ENCODE results near the gene CADPS2. TPM values are rescaled to one million over a fixed set of nuclear protein-coding genes. Genes with fewer than 3 reads are reported as not detected.

Gene CADPS2
- total RNA-seq, 1 experiment from 2014 or later = 7.4 TPM

GRCh38 chr7:122829962-122830361 is 56.3 kb downstream of the CADPS2 start:
- no peak overlapping the region for H3K4me3 Mint-ChIP-seq (ENCODE audit: unreplicated experiment)
- no peaks in the 10 kb centered on the region for H3K27me3 Mint-ChIP-seq (ENCODE audit: insufficient read depth, unreplicated experiment)
- H3K4me1 Mint-ChIP-seq (ENCODE audit: insufficient read depth, unreplicated experiment) = no peaks in the 10 kb centered on the region
- H3K9me3 Mint-ChIP-seq (ENCODE audit: unreplicated experiment) = no peaks in the 10 kb centered on the region
- no peak for TF ChIP-seq CTCF (IDR thresholded peaks at IDR 0.05; ENCODE audit: unreplicated experiment)
- ChIA-PET CTCF (no interaction called here), POLR2A (no interaction called here)
- intact Hi-C loops (cut with micrococcal nuclease) = no loop called here
- DNase-seq (ENCODE audit: unreplicated experiment) = no peak
- H3K36me3 Mint-ChIP-seq (ENCODE audit: insufficient read depth, unreplicated experiment) = no peaks in the 10 kb centered on the region
- no TSS peak for BruUV-seq (replicated peaks)
- no peak overlapping the region for H3K27ac Mint-ChIP-seq (ENCODE audit: low read depth, unreplicated experiment)

- Mint-ChIP-seq H3K27me3 (ENCODE audit: insufficient read depth, unreplicated experiment) (no peaks in the 10 kb centered on the region), H3K9me3 (ENCODE audit: unreplicated experiment) (no peaks in the 10 kb centered on the region), H3K27ac (ENCODE audit: low read depth, unreplicated experiment) (no peak overlapping the region), H3K4me1 (ENCODE audit: insufficient read depth, unreplicated experiment) (no peaks in the 10 kb centered on the region), H3K36me3 (ENCODE audit: insufficient read depth, unreplicated experiment) (no peaks in the 10 kb centered on the region), H3K4me3 (ENCODE audit: unreplicated experiment) (no peak overlapping the region)
- intact Hi-C loops (cut with micrococcal nuclease) = no loop called here
- DNase-seq (ENCODE audit: unreplicated experiment) = no peak
- ChIA-PET CTCF (no interaction called here), POLR2A (no interaction called here)
- no peak for TF ChIP-seq CTCF (IDR thresholded peaks at IDR 0.05; ENCODE audit: unreplicated experiment)
- BruUV-seq (replicated peaks) = no TSS peak
Measured at GRCh38 chr7:122827763-122828162, 58.5 kb downstream of the CADPS2 start.

- DNase-seq (ENCODE audit: unreplicated experiment) = no peak
- intact Hi-C loops (cut with micrococcal nuclease) = no loop called here
- H3K36me3 Mint-ChIP-seq (ENCODE audit: insufficient read depth, unreplicated experiment) = no peaks in the 10 kb centered on the region
- H3K4me1 Mint-ChIP-seq (ENCODE audit: insufficient read depth, unreplicated experiment) = no peaks in the 10 kb centered on the region
- no peaks in the 10 kb centered on the region for H3K27me3 Mint-ChIP-seq (ENCODE audit: insufficient read depth, unreplicated experiment)
- no TSS peak for BruUV-seq (replicated peaks)
- H3K9me3 Mint-ChIP-seq (ENCODE audit: unreplicated experiment) = no peaks in the 10 kb centered on the region
- POLR2A ChIA-PET = no interaction called here
- CTCF ChIA-PET = no interaction called here
- TF ChIP-seq CTCF (IDR thresholded peaks at IDR 0.05; ENCODE audit: unreplicated experiment) = no peak
- no peak overlapping the region for H3K27ac Mint-ChIP-seq (ENCODE audit: low read depth, unreplicated experiment)
- H3K4me3 Mint-ChIP-seq (ENCODE audit: unreplicated experiment) = no peak overlapping the region
Measured at GRCh38 chr7:122813845-122814244, 72.4 kb downstream of the CADPS2 start.

GRCh38 chr7:122803851-122804250 is 82.4 kb downstream of the CADPS2 start:
- Mint-ChIP-seq H3K27ac (ENCODE audit: low read depth, unreplicated experiment) (no peak overlapping the region), H3K27me3 (ENCODE audit: insufficient read depth, unreplicated experiment) (no peaks in the 10 kb centered on the region), H3K9me3 (ENCODE audit: unreplicated experiment) (no peaks in the 10 kb centered on the region), H3K36me3 (ENCODE audit: insufficient read depth, unreplicated experiment) (no peaks in the 10 kb centered on the region), H3K4me3 (ENCODE audit: unreplicated experiment) (no peak overlapping the region), H3K4me1 (ENCODE audit: insufficient read depth, unreplicated experiment) (no peaks in the 10 kb centered on the region)
- intact Hi-C loops (cut with micrococcal nuclease) = loop anchor here (1.0 to 5.0 kb wide), 3 partner anchors 83 to 563 kb away; partner anchors contain the start of gene CADPS2
- no peak for TF ChIP-seq CTCF (IDR thresholded peaks at IDR 0.05; ENCODE audit: unreplicated experiment)
- ChIA-PET POLR2A (no interaction called here), CTCF (interaction anchor here (0.6 to 2.8 kb wide), 18 partner anchors 8 to 566 kb away, joined by 3 to 15 read pairs (median 5); no protein-coding TSS in a partner anchor)
- BruUV-seq (replicated peaks) = no TSS peak
- no peak for DNase-seq (ENCODE audit: unreplicated experiment)

Measured in MCF 10A (cell line).